GM23248 (cell line): ENCODE measurements around the gene FAM83G. TPM values are rescaled to one million over a fixed set of nuclear protein-coding genes. Genes with fewer than 3 reads are reported as not detected.

Experiments used
- DNase-seq: peaks from one replicate; pipeline ENCODE4 v3.0.0-alpha.2; 2015
- H2AFZ ChIP-seq: fragments of 200-600 bp; sonication (generic); 2 replicates; pipeline ENCODE4 v1.6.1; 2016; ENCODE audit warnings: antibody characterized with exemption
- H3F3A ChIP-seq: fragments of 200-600 bp; sonication (generic); 2 replicates; pipeline ENCODE4 v1.6.1; 2016; ENCODE audit warnings: mild to moderate bottlenecking, antibody characterized with exemption, mixed run types; ENCODE audit not compliant: insufficient read depth
- H3K27ac ChIP-seq: fragments of 200-600 bp; sonication (generic); 2 replicates; pipeline ENCODE4 v1.5.1; 2016; ENCODE audit warnings: mild to moderate bottlenecking
- H3K27me3 ChIP-seq: fragments of 200-600 bp; sonication (generic); replicated peaks from 2 replicates; pipeline ENCODE4 v1.6.1; 2016; ENCODE audit warnings: mild to moderate bottlenecking; ENCODE audit not compliant: insufficient read depth
- H3K36me3 ChIP-seq: fragments of 200-600 bp; sonication (generic); 2 replicates; pipeline ENCODE4 v1.6.1; 2016; ENCODE audit warnings: low read depth, mild to moderate bottlenecking
- H3K4me1 ChIP-seq: fragments of 200-600 bp; sonication (generic); 2 replicates; pipeline ENCODE4 v1.6.1; 2016; ENCODE audit warnings: mild to moderate bottlenecking; ENCODE audit not compliant: insufficient read depth
- H3K4me2 ChIP-seq: fragments of 200-600 bp; sonication (generic); one replicate; pipeline ENCODE4 v1.6.1; 2016; ENCODE audit warnings: mild to moderate bottlenecking; ENCODE audit not compliant: unreplicated experiment
- H3K4me3 ChIP-seq: fragments of 200-600 bp; sonication (generic); 2 replicates; pipeline ENCODE4 v1.5.1; 2016; ENCODE audit warnings: mild to moderate bottlenecking
- H3K79me2 ChIP-seq: fragments of 200-600 bp; sonication (generic); 2 replicates; pipeline ENCODE4 v1.6.1; 2016; ENCODE audit warnings: mild to moderate bottlenecking; ENCODE audit not compliant: insufficient read depth
- H3K9ac ChIP-seq: fragments of 200-600 bp; sonication (generic); 2 replicates; pipeline ENCODE4 v1.6.1; 2016; ENCODE audit warnings: mild to moderate bottlenecking
- H3K9me2 ChIP-seq: fragments of 200-600 bp; sonication (generic); 2 replicates; pipeline ENCODE4 v1.6.1; 2016; ENCODE audit warnings: mixed run types, mild to moderate bottlenecking, moderate library complexity; ENCODE audit not compliant: insufficient read depth
- H3K9me3 ChIP-seq: fragments of 200-600 bp; sonication (generic); one replicate; pipeline ENCODE4 v1.6.1; 2017; ENCODE audit warnings: low read depth
- H4K20me1 ChIP-seq: fragments of 200-600 bp; sonication (generic); 2 replicates; pipeline ENCODE4 v1.6.0; 2016; ENCODE audit not compliant: insufficient read depth
- EZH2 ChIP-seq: fragments of 200-600 bp; sonication (generic); IDR thresholded peaks from 2 replicates; pipeline ENCODE4 v1.6.1; 2018; ENCODE audit warnings: antibody characterized with exemption, mild to moderate bottlenecking; ENCODE audit not compliant: insufficient read depth, poor library complexity, severe bottlenecking
- EZH2phosphoT487 ChIP-seq: fragments of 200-600 bp; sonication (generic); IDR thresholded peaks from 2 replicates; pipeline ENCODE4 v1.6.1; 2018; ENCODE audit warnings: antibody characterized with exemption, moderate library complexity, mild to moderate bottlenecking, low read depth; ENCODE audit not compliant: insufficient read depth
- WGBS, 2 experiments: methylation state at CpG; one replicate each; pipeline ENCODE4 v1.1.6; 2015 to 2017; ENCODE audit warnings: low lambda C conversion rate in 2 of 2, low coverage in 1 of 2; ENCODE audit errors: missing lambda C conversion rate in 2 of 2; 5-methylcytosine and 5-hydroxymethylcytosine counted together
- in situ Hi-C: fragments of 300-500 bp; cut with MboI; formaldehyde crosslinking; loops from 2 replicates; pipeline ENCODE4 v1.15.0; 2020
- polyA plus RNA-seq: library from polyadenylated mRNA; unstranded; fragments of >200 nt; fragmentation: Nextera tagmentation; extraction: Ambion mirVana; gene quantifications from 2 replicates; pipeline ENCODE4 v1.2.1, GENCODE V29; 2016
- total RNA-seq: library from RNA; depleted of rRNA; stranded (reverse); fragments of >200 nt; shearing (Covaris generic); gene quantifications from 2 replicates; pipeline ENCODE4 v1.2.3, GENCODE V29; 2014

The FAM83G gene
- total and polyA plus RNA-seq, 2 experiments from 2014 or later, result 8.9 to 26.2 TPM

DNA sequence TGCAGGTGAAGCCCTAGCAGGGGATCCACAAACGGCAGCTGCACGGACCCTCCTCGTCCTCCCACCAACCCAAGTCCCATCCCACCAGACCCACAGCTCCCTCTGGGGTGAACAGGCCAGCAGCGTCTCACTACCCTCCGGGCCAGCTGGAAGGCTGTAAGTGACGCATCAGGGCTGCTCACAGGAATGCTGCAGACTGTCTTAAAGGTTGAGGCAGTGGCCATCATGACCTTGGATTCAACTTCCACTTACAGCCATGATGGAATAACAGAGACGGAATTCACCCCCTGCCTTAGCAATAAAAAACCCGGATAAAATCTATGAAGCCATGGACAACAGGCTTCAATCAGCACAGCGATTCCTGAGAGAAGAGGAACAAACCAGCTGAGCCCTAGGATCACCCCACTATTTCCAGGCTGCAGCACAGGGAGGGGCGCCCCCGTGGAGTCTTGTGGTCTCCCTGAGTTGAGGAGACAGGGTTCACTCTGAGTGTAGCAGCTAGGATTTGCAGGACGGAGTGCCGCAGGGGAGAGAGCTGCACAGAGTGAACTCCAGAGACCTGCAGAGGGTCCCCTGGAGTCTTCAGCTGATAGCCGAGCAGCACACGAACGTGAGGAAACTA is 10.5 kb downstream of the FAM83G start:
- Histone ChIP-seq H3K79me2 (peaks cover 98% of the 10 kb centered on the region), H3K9me2 (no peaks in the 10 kb centered on the region), H3F3A (no peaks in the 10 kb centered on the region), H3K4me3 (no peak overlapping the region), H3K9ac (no peak overlapping the region), H3K36me3 (0 out of 2 replicates have a peak, but pooled peaks cover 7% of the 10 kb centered on the region), H3K27ac (no peak overlapping the region), H3K9me3 (no peaks in the 10 kb centered on the region), H3K4me1 (no peaks in the 10 kb centered on the region), H3K4me2 (no peak overlapping the region), H4K20me1 (no peaks in the 10 kb centered on the region), H3K27me3 (no peaks in the 10 kb centered on the region), H2AFZ (no peak overlapping the region)
- 88 to 89% methylated on average over 16 of the region's 16 CpGs for WGBS, 2 experiments
- in situ Hi-C loops, result loop anchor here (10.0 kb wide), 1 partner anchor 59 kb away; no protein-coding TSS in a partner anchor
- no peak for TF ChIP-seq EZH2
- no peak for TF ChIP-seq EZH2phosphoT487
- DNase-seq, result no peak

DNA sequence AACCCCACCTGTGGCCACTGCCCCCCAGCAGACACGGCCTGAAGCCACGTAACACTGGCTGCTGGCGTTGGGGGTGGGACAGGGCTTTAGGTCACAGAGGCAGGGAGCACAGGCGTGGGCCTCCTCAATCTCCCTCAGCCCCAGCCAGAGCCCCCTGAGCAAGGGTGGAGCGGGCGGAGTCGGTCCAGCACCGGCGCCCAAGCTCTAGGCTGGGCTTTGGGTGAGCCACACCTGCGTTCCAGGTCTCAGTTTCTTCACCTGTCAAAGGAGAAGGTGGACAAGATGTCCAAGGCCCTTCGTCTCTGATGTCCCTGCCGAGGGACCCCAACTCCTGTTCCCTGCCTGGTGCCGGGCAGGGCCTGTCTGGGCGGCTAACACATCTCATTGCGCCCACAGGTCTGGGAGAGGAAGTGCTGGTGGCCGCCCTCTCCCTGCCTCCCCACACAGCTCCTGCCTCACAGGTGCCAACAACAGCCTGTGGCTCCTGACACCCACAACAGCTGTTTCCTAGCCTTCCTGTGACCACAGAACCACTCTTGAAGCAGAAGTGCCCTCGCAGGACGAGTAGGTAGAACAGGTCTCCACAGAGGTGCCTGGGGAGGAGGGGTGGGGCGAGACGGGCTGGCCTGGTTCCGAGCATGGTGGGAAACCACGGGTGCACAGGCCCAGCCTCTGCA is 12.0 kb downstream of the FAM83G start:
- no peak overlapping the region for H2AFZ ChIP-seq
- no peak overlapping the region for H3K4me3 ChIP-seq
- H3K4me2 ChIP-seq, result no peak overlapping the region
- H3F3A ChIP-seq, result no peaks in the 10 kb centered on the region
- no peak overlapping the region for H3K27ac ChIP-seq
- peaks cover 93% of the 10 kb centered on the region for H3K79me2 ChIP-seq
- no peak overlapping the region for H3K9ac ChIP-seq
- 88 to 93% methylated on average over 19 to 21 of the region's 22 CpGs for WGBS, 2 experiments
- DNase-seq, result no peak
- no peaks in the 10 kb centered on the region for H3K9me2 ChIP-seq
- no peak for TF ChIP-seq EZH2phosphoT487
- TF ChIP-seq EZH2, result no peak
- no peaks in the 10 kb centered on the region for H3K4me1 ChIP-seq
- no peaks in the 10 kb centered on the region for H4K20me1 ChIP-seq
- in situ Hi-C loops, result loop anchor here (10.0 kb wide), 1 partner anchor 58 kb away; no protein-coding TSS in a partner anchor
- no peaks in the 10 kb centered on the region for H3K9me3 ChIP-seq
- H3K36me3 ChIP-seq, result peaks cover 7% of the 10 kb centered on the region; the same call in 1 of the 2 replicates
- H3K27me3 ChIP-seq, result no peaks in the 10 kb centered on the region

- no peak overlapping the region for H3K9ac ChIP-seq
- no peaks in the 10 kb centered on the region for H4K20me1 ChIP-seq
- H2AFZ ChIP-seq, result no peak overlapping the region
- H3K9me3 ChIP-seq, result no peaks in the 10 kb centered on the region
- no peaks in the 10 kb centered on the region for H3F3A ChIP-seq
- H3K4me1 ChIP-seq, result no peaks in the 10 kb centered on the region
- peaks cover 92% of the 10 kb centered on the region for H3K79me2 ChIP-seq
- in situ Hi-C loops, result loop anchor here (10.0 kb wide), 1 partner anchor 57 kb away; no protein-coding TSS in a partner anchor
- H3K9me2 ChIP-seq, result no peaks in the 10 kb centered on the region
- TF ChIP-seq EZH2 (no peak), EZH2phosphoT487 (no peak)
- no peak for DNase-seq
- no peak overlapping the region for H3K27ac ChIP-seq
- 92 to 96% methylated on average over 17 to 19 of the region's 20 CpGs for WGBS, 2 experiments
- H3K27me3 ChIP-seq, result no peaks in the 10 kb centered on the region
- no peak overlapping the region for H3K4me2 ChIP-seq
- H3K4me3 ChIP-seq, result no peak overlapping the region
- H3K36me3 ChIP-seq, result peaks cover 7% of the 10 kb centered on the region; the same call in 1 of the 2 replicates
Measured at GRCh38 chr17:18991531-18992315, 12.8 kb downstream of the FAM83G start.

GRCh38 chr17:18990331-18990730 is 14.2 kb downstream of the FAM83G start:
- no peak overlapping the region for H3K9ac ChIP-seq
- H3K27ac ChIP-seq, result no peak overlapping the region
- no peaks in the 10 kb centered on the region for H4K20me1 ChIP-seq
- TF ChIP-seq EZH2, result no peak
- TF ChIP-seq EZH2phosphoT487, result no peak
- H3K79me2 ChIP-seq, result peaks cover 80% of the 10 kb centered on the region
- H3K4me1 ChIP-seq, result no peaks in the 10 kb centered on the region
- WGBS, 2 experiments, result 96 to 100% methylated on average over 6 of the region's 6 CpGs
- no peaks in the 10 kb centered on the region for H3K27me3 ChIP-seq
- no peaks in the 10 kb centered on the region for H3F3A ChIP-seq
- no peak overlapping the region for H2AFZ ChIP-seq
- H3K4me3 ChIP-seq, result no peak overlapping the region
- H3K36me3 ChIP-seq, result peaks cover 6% of the 10 kb centered on the region; the same call in 1 of the 2 replicates
- H3K9me3 ChIP-seq, result no peaks in the 10 kb centered on the region
- DNase-seq, result no peak
- H3K4me2 ChIP-seq, result no peak overlapping the region
- H3K9me2 ChIP-seq, result no peaks in the 10 kb centered on the region
- in situ Hi-C loops, result loop anchor here (10.0 kb wide), 1 partner anchor 56 kb away; no protein-coding TSS in a partner anchor
